HEK293T (cell line): ENCODE results near the gene ADH6.

ENCODE experiments used
- BHLHE40 ChIP-seq: fragments of 450-650 bp; IDR thresholded peaks from 2 replicates; pipeline ENCODE4 v1.6.1; 2016; ENCODE audit warnings: mild to moderate bottlenecking, moderate library complexity, borderline replicate concordance
- CTBP1 ChIP-seq: fragments of 450-650 bp; IDR thresholded peaks from 2 replicates; pipeline ENCODE4 v1.6.1; 2016; ENCODE audit warnings: borderline replicate concordance
- ELF4 ChIP-seq: fragments of 450-650 bp; IDR thresholded peaks from 2 replicates; pipeline ENCODE4 v1.6.1; 2017; ENCODE audit warnings: antibody characterized with exemption
- FOXA1 ChIP-seq: fragments of 450-650 bp; IDR thresholded peaks from 2 replicates; pipeline ENCODE4 v1.6.1; 2016; ENCODE audit warnings: mild to moderate bottlenecking
- FOXK2 ChIP-seq: fragments of 450-650 bp; IDR thresholded peaks from 2 replicates; pipeline ENCODE4 v1.6.1; 2016; ENCODE audit warnings: mild to moderate bottlenecking
- FOXM1 ChIP-seq: fragments of 450-650 bp; IDR thresholded peaks from 2 replicates; pipeline ENCODE4 v1.6.1; 2017; ENCODE audit warnings: mild to moderate bottlenecking, borderline replicate concordance
- HDGF ChIP-seq: fragments of 450-650 bp; IDR thresholded peaks from 2 replicates; pipeline ENCODE4 v1.6.1; 2017; ENCODE audit warnings: antibody characterized with exemption, borderline replicate concordance
- L3MBTL2 ChIP-seq: fragments of 450-650 bp; conservative IDR thresholded peaks from 2 replicates; pipeline ENCODE4 v1.6.1; 2016; ENCODE audit warnings: mild to moderate bottlenecking
- NFRKB ChIP-seq: fragments of 450-650 bp; IDR thresholded peaks from 2 replicates; pipeline ENCODE4 v1.6.1; 2016; ENCODE audit warnings: mild to moderate bottlenecking, moderate library complexity
- SP1 ChIP-seq: fragments of 450-650 bp; IDR thresholded peaks from 2 replicates; pipeline ENCODE4 v1.6.1; 2017
- SUZ12 ChIP-seq: fragments of 450-650 bp; IDR thresholded peaks from 2 replicates; pipeline ENCODE4 v1.6.1; 2016; ENCODE audit warnings: mild to moderate bottlenecking
- TARDBP ChIP-seq: fragments of 450-650 bp; IDR thresholded peaks from 2 replicates; pipeline ENCODE4 v1.6.1; 2016
- ZNF384 ChIP-seq: fragments of 450-650 bp; IDR thresholded peaks from 2 replicates; pipeline ENCODE4 v1.6.1; 2016
- TF ChIP-seq, protein P1 (sequence below): fragments of 450-650 bp; IDR thresholded peaks from 2 replicates; pipeline ENCODE4 v1.6.1; 2016

DNA sequence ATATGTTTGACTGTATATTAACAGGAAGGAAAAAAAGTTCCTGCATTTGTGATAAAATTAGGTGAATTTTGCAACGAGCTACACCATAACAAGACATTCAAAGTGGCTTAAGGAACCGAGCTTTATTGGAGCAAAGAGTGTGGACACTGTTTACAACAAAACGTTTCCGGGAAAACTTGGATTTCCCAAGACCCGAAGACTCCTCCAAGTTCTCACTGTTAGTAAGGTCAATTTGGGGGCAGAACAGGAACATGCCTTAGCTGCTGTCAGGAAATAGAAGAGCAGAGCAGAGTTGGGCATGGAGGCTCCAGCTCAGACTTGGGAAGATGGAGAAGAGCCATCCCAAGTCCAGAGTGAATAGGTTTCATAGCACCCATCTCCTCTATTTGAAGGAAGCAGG lies 16.5 kb downstream of the ADH6 start:
- TF ChIP-seq, protein P1, sequence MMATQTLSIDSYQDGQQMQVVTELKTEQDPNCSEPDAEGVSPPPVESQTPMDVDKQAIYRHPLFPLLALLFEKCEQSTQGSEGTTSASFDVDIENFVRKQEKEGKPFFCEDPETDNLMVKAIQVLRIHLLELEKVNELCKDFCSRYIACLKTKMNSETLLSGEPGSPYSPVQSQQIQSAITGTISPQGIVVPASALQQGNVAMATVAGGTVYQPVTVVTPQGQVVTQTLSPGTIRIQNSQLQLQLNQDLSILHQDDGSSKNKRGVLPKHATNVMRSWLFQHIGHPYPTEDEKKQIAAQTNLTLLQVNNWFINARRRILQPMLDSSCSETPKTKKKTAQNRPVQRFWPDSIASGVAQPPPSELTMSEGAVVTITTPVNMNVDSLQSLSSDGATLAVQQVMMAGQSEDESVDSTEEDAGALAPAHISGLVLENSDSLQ = no peak
- TF ChIP-seq SP1 = no peak
- TF ChIP-seq TARDBP = no peak
- no peak for TF ChIP-seq HDGF
- TF ChIP-seq NFRKB = no peak
- no peak for TF ChIP-seq CTBP1
- TF ChIP-seq SUZ12 = no peak
- no peak for TF ChIP-seq BHLHE40
- no peak for TF ChIP-seq ELF4
- no peak for TF ChIP-seq FOXA1
- no peak for TF ChIP-seq FOXK2
- TF ChIP-seq FOXM1 = no peak
- no peak for TF ChIP-seq ZNF384
- TF ChIP-seq L3MBTL2 = no peak
